Caco-2 (cell line): ENCODE data around the gene HDAC9. TPM values are rescaled to one million over a fixed set of nuclear protein-coding genes. Genes with fewer than 3 reads are reported as not detected.

Experiments used
- BruUV-seq: library from RNA; stranded (reverse); fragments of 400-500 nt; replicated peaks from 2 replicates; lab custom pipeline; 2021; lab: Mats Ljungman, UMichigan
- CTCF ChIA-PET: fragments of 300-600 bp; sonication (Branson Sonifier 250); formaldehyde crosslinking; loops from one replicate; lab custom pipeline; 2022; ENCODE audit warnings: antibody characterized with exemption; lab: Charles Lee
- POLR2A ChIA-PET: fragments of 300-600 bp; sonication (Branson Sonifier 250); formaldehyde crosslinking; loops from one replicate; lab custom pipeline; 2022; ENCODE audit warnings: antibody characterized with exemption; lab: Charles Lee
- DNase-seq, 2 experiments: peaks; one replicate each; pipeline versions ENCODE4 v3.0.0 to v3.0.0-alpha.2; 2020 to 2022
- H3K27me3 ChIP-seq: replicated peaks from 2 replicates; pipeline ENCODE4 v1.6.0; 2011; ENCODE audit warnings: low read length; ENCODE audit not compliant: control insufficient read depth, insufficient read depth
- H3K36me3 ChIP-seq: 2 replicates; pipeline ENCODE4 v1.5.1; 2011; ENCODE audit warnings: low read length; ENCODE audit not compliant: control insufficient read depth, insufficient read depth
- H3K4me1 ChIP-seq: fragments of 250-450 bp; sonication (Bioruptor Pico); 2 replicates; pipeline ENCODE4 v1.5.1; 2020; ENCODE audit warnings: mild to moderate bottlenecking
- H3K4me3 ChIP-seq: 2 replicates; pipeline ENCODE4 v1.5.1; 2011; ENCODE audit warnings: low read depth, mild to moderate bottlenecking, control low read depth, low read length
- H3K9me3 ChIP-seq: fragments of 250-450 bp; sonication (Bioruptor Pico); 2 replicates; pipeline ENCODE4 v1.5.1; 2020; ENCODE audit warnings: mild to moderate bottlenecking, moderate library complexity
- H3K27ac Mint-ChIP-seq: one replicate; pipeline ENCODE4 v1.8.0; 2022; ENCODE audit warnings: mixed read lengths; ENCODE audit not compliant: unreplicated experiment
- H3K27me3 Mint-ChIP-seq: one replicate; pipeline ENCODE4 v1.8.0; 2022; ENCODE audit warnings: mixed read lengths; ENCODE audit not compliant: insufficient read depth, unreplicated experiment
- H3K36me3 Mint-ChIP-seq: one replicate; pipeline ENCODE4 v1.8.0; 2022; ENCODE audit warnings: mild to moderate bottlenecking, mixed read lengths; ENCODE audit not compliant: insufficient read depth, unreplicated experiment
- H3K4me1 Mint-ChIP-seq: one replicate; pipeline ENCODE4 v1.8.0; 2022; ENCODE audit warnings: low read depth, mixed read lengths; ENCODE audit not compliant: unreplicated experiment
- H3K4me3 Mint-ChIP-seq: one replicate; pipeline ENCODE4 v1.8.0; 2022; ENCODE audit warnings: mild to moderate bottlenecking, moderate library complexity, mixed read lengths; ENCODE audit not compliant: unreplicated experiment
- H3K9me3 Mint-ChIP-seq: one replicate; pipeline ENCODE4 v1.8.0; 2022; ENCODE audit warnings: mixed read lengths; ENCODE audit not compliant: unreplicated experiment
- intact Hi-C: fragments of 100-400 bp; cut with micrococcal nuclease; formaldehyde crosslinking; loops from one replicate; pipeline ENCODE4 v1.10.0; 2022; ENCODE audit not compliant: unreplicated experiment
- total RNA-seq: library from RNA; stranded (reverse); gene quantifications from 2 replicates; pipeline ENCODE4 v1.2.3, GENCODE V29; 2022
- TF ChIP-seq, protein P1 (sequence below), 2 experiments: fragments of 200-600 bp in 1 of 2; IDR thresholded peaks; 1 replicate in 1 of 2; 2 replicates in 1 of 2; pipeline versions ENCODE4 v1.5.1 to v1.8.0; 2011 to 2022; ENCODE audit warnings: antibody characterized with exemption in 1 of 2, control low read depth in 1 of 2, inconsistent platforms in 1 of 2, low read depth in 1 of 2, low read length in 1 of 2, mild to moderate bottlenecking in 1 of 2, moderate library complexity in 1 of 2; ENCODE audit not compliant: insufficient read depth in 1 of 2, severe bottlenecking in 1 of 2, unreplicated experiment in 1 of 2

Gene HDAC9
- total RNA-seq, 1 experiment from 2014 or later, result 0.27 TPM

DNA sequence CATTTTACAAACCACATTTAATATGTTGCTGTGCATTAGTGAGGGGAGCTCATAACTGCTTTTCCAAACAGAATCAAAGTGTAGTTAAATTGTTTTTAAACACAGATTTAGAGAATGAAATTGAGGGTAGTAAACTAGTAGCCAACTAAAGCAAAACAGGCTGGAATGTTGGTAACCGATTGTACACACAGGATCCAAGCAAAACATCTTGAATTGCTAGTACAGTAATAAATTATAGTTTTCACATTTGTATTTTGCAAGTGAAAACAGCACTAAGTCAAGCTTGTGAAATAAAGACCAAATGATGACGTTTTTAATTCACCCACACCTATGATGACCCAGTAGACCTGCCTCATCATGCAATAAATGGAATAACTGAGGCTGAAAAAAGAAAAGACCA lies 198.3 kb downstream of the HDAC9 start:
- intact Hi-C loops, result loop anchor here (1.0 to 2.0 kb wide), 3 partner anchors 28 to 971 kb away; no protein-coding TSS in a partner anchor
- ChIA-PET CTCF (no interaction called here), POLR2A (no interaction called here)
- H3K4me1 Mint-ChIP-seq, result no peaks in the 10 kb centered on the region
- no peaks in the 10 kb centered on the region for H3K36me3 ChIP-seq
- H3K4me1 ChIP-seq, result no peaks in the 10 kb centered on the region
- BruUV-seq, result no TSS peak
- H3K4me3 ChIP-seq, result no peak overlapping the region
- H3K27me3 Mint-ChIP-seq, result no peaks in the 10 kb centered on the region
- DNase-seq, result no peak
- H3K27me3 ChIP-seq, result no peaks in the 10 kb centered on the region
- no peak overlapping the region for H3K27ac Mint-ChIP-seq
- no peaks in the 10 kb centered on the region for H3K9me3 Mint-ChIP-seq
- H3K9me3 ChIP-seq, result no peaks in the 10 kb centered on the region
- no peaks in the 10 kb centered on the region for H3K36me3 Mint-ChIP-seq
- H3K4me3 Mint-ChIP-seq, result no peak overlapping the region
- TF ChIP-seq, protein P1, sequence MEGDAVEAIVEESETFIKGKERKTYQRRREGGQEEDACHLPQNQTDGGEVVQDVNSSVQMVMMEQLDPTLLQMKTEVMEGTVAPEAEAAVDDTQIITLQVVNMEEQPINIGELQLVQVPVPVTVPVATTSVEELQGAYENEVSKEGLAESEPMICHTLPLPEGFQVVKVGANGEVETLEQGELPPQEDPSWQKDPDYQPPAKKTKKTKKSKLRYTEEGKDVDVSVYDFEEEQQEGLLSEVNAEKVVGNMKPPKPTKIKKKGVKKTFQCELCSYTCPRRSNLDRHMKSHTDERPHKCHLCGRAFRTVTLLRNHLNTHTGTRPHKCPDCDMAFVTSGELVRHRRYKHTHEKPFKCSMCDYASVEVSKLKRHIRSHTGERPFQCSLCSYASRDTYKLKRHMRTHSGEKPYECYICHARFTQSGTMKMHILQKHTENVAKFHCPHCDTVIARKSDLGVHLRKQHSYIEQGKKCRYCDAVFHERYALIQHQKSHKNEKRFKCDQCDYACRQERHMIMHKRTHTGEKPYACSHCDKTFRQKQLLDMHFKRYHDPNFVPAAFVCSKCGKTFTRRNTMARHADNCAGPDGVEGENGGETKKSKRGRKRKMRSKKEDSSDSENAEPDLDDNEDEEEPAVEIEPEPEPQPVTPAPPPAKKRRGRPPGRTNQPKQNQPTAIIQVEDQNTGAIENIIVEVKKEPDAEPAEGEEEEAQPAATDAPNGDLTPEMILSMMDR (IDR thresholded peaks at IDR 0.05; ENCODE audit: insufficient read depth in 1 of 2, low read depth in 1 of 2, low read length in 1 of 2, severe bottlenecking in 1 of 2, unreplicated experiment in 1 of 2), result no peak

DNA sequence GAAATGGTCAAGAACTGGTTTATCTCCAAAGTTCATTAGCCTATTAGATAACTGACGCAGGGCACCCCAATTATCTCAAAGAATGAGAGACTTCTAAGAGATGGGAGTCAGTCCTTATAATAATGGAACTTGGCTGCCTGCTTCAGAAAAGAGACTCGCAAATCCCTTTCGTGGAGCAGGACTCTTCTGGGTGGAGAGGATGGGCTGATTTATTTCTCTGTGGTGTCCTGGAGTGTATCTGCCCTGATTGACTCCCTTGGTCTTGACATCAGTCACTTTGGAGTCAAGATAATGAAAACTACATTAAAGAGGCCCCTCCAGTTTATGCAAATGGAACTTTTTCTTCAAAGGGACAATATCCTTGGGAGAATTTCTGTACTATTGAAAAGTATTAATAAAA lies 198.9 kb downstream of the HDAC9 start:
- TF ChIP-seq, protein P1 (IDR thresholded peaks at IDR 0.05; ENCODE audit: insufficient read depth in 1 of 2, low read depth in 1 of 2, low read length in 1 of 2, severe bottlenecking in 1 of 2, unreplicated experiment in 1 of 2), result no peak

DNA sequence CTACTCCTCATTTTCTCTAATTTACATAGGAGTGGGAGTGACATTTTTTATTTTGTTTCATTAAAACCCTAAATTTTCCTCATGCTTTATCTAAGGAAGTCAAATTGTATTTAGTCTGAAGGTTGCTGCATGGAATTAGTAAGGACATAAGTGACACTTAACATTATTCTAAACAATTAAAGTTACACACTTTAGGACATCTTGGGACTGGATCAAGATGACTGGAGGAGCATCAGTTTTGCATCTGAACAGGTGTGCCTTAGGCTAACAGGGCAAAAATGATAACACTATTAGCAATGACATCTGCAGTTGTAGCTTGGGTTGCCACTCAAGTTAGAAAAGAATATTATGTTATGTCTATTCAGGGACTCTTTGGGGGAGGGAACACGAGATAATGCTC lies 199.4 kb downstream of the HDAC9 start:
- POLR2A ChIA-PET, result no interaction called here
- H3K4me3 Mint-ChIP-seq, result no peak overlapping the region
- H3K36me3 Mint-ChIP-seq, result no peaks in the 10 kb centered on the region
- CTCF ChIA-PET, result no interaction called here
- H3K27ac Mint-ChIP-seq, result no peak overlapping the region
- Histone ChIP-seq H3K4me3 (no peak overlapping the region), H3K4me1 (no peaks in the 10 kb centered on the region), H3K9me3 (no peaks in the 10 kb centered on the region), H3K36me3 (no peaks in the 10 kb centered on the region), H3K27me3 (no peaks in the 10 kb centered on the region)
- TF ChIP-seq, protein P1 (IDR thresholded peaks at IDR 0.05; ENCODE audit: insufficient read depth in 1 of 2, low read depth in 1 of 2, low read length in 1 of 2, severe bottlenecking in 1 of 2, unreplicated experiment in 1 of 2), result no peak
- H3K4me1 Mint-ChIP-seq, result no peaks in the 10 kb centered on the region
- no peaks in the 10 kb centered on the region for H3K9me3 Mint-ChIP-seq
- intact Hi-C loops, result no loop called here
- no TSS peak for BruUV-seq
- no peaks in the 10 kb centered on the region for H3K27me3 Mint-ChIP-seq
- DNase-seq, result no peak

More for the DNA sequence above, 198.9 kb downstream of the HDAC9 start:
- ChIA-PET POLR2A (no interaction called here), CTCF (no interaction called here)
- no peak for DNase-seq
- H3K4me1 Mint-ChIP-seq, result no peaks in the 10 kb centered on the region
- Histone ChIP-seq H3K36me3 (no peaks in the 10 kb centered on the region), H3K9me3 (no peaks in the 10 kb centered on the region), H3K4me3 (no peak overlapping the region), H3K27me3 (no peaks in the 10 kb centered on the region), H3K4me1 (no peaks in the 10 kb centered on the region)
- H3K27me3 Mint-ChIP-seq, result no peaks in the 10 kb centered on the region
- BruUV-seq, result no TSS peak
- no peak overlapping the region for H3K27ac Mint-ChIP-seq
- H3K9me3 Mint-ChIP-seq, result no peaks in the 10 kb centered on the region
- intact Hi-C loops, result no loop called here
- no peaks in the 10 kb centered on the region for H3K36me3 Mint-ChIP-seq
- no peak overlapping the region for H3K4me3 Mint-ChIP-seq
